NCI-H2171 treated with DMSO at 0.1 percent for 48 hours (cell line): ENCODE data around the gene TLR9.
"Not testable (repeated sequence)": the region's sequence is repeated elsewhere in the genome, so short reads cannot be mapped to it uniquely, and the experiment has no call there.

Experiments
- DNase-seq: peaks from one replicate; lab custom pipeline; 2025; lab: John Stamatoyannopoulos, UW

The TLR9 gene

GRCh38 chr3:52225452-52226228, at the start of gene TLR9:
TSS of gene TLR9 (minus strand) at chr3:52225645. CDS start at chr3:52225529, 116 bp downstream.
- peak; percentile 29 for DNase-seq

DNA sequence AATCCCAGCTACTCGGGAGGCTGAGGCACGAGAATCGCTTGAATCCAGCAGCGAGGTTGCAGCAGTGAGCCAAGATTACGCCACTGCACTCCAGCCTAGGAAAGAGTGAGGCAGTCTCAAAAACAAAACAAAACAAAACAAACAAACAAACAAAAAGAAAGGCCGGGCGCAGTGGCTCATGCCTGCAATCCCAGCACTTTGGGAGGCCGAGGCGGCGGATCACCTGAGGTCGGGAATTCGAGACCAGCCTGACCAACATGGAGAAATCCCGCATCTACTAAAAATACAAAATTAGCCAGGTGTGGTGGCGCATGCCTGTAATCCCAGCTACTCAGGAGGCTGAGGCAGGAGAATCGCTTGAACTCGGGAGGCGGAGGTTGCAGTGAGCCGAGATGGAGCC, 49.3 kb upstream of the TLR9 start:
- DNase-seq: not testable (repeated sequence)

DNA sequence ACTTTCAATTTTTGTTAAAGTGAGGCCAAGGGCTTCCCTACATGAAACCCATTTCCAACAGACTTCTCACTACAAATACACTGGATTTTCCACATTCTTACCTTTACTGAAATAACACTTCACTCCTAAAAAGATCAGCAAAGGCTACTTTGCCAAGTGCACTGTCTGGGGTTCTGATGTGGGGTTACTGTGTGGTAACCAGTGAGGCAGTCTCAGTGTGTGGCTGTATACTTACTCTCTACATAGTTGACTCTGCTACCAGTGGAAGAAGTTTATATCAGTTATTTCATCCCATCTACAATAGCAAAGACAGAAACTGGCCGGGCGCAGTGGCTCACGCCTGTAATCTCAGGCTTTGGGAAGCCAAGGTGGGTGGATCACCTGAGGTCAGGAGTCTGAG, 47.4 kb upstream of the TLR9 start:
- no peak for DNase-seq

DNA sequence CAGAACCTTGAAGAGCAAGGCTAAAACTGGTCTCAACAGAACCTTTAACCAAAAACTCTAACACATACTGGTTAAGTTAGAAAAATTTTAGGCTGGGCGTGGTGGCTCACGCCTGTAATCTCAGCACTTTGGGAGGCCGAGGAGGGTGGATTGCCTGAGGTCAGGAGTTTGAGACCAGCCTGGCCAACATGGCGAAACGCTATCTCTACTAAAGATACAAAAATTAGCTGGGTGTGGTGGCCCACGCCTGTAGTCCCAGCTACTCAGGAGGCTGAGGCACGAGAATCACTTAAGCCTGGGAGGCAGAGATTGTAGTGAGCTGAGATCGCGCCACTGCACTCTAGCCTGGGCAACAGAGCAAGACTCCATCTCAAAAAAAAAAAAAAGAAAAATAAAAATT, 46.7 kb upstream of the TLR9 start:
- not testable (repeated sequence) for DNase-seq

GRCh38 chr3:52270252-52270754, 44.9 kb upstream of the TLR9 start:
- no peak for DNase-seq

- no peak for DNase-seq
Observed at GRCh38 chr3:52269776-52270175, 44.3 kb upstream of the TLR9 start.

- DNase-seq: no peak
Observed at GRCh38 chr3:52268036-52268435, 42.6 kb upstream of the TLR9 start.

DNA sequence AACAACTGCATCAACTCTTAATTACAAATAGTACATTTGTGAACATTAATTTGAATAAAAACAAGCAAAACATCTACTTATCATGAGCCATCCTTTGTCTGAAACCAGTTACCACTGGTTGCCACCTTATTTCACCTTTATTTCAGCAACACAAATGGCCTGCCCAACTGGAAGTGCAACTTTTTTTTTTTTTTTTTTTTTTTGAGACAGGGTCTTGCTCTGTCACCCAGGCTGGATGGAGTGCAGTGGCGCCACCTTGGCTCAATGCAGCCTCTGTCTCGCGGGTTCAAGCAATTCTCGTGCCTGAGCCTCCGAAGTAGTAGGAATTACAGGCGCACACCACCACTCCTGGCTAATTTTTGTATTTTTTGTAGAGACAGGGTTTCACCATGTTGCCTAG, 39.9 kb upstream of the TLR9 start:
- no peak for DNase-seq

DNA sequence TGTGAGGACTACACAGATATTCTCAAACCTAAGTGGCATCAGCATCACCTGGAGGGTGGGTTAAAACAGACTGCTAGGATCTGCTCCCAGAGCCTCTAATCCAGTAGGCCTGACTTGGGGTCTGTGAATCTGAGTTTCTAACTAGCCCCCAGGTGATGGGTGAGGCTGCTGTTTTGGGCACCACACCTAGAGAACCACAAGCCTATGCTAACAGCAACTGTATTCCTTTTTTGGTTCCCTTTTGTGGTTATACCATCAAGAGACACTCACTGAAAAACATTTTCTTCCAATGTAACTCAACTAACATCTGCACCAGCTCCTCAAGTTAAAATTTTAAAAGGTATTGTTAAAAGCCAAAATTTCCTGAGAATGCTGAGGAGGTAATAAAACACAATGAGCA, 37.0 kb upstream of the TLR9 start:
- DNase-seq: no peak

- DNase-seq: no peak
Observed at GRCh38 chr3:52259448-52259847, 34.0 kb upstream of the TLR9 start.

DNA sequence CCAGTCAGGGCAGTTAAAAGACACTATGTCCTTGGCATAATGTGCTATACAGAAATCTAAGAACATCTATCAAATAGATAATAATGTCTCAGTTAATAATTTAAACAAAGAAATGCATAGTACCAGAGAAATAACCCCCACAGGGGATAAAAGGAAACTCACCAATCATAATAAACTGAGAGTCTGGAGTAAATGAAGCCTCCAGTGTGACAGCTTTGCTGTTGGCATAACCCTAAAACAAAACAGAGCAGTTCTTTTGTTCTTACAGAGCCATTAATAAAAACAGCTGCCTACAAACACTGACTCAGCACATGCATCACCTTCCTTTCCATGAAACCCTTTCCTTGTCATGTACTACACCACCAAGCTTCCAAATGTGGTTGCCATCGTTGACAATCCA, 33.6 kb upstream of the TLR9 start:
- no peak for DNase-seq

DNA sequence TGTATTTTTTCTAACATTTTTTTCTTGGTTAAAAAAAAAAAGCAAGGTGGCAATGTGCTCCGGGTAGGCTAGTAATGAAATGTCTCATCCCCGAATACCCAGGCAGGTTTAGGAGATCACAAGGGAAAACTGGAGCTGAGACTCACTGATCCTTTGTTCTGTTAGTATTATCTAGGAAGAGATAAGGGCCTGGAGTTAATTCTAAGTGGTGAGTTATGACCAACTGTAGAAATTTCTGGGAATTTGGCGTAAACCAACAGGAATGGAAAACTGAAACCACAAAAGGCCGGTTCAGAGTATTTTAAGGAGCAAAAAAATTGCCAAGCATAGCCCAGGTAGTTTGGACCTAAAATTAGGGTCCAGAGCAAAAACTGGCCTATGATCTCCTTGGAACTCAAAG, 32.5 kb upstream of the TLR9 start:
- no peak for DNase-seq

- DNase-seq: no peak
Observed at GRCh38 chr3:52256622-52257021, 31.2 kb upstream of the TLR9 start.

DNA sequence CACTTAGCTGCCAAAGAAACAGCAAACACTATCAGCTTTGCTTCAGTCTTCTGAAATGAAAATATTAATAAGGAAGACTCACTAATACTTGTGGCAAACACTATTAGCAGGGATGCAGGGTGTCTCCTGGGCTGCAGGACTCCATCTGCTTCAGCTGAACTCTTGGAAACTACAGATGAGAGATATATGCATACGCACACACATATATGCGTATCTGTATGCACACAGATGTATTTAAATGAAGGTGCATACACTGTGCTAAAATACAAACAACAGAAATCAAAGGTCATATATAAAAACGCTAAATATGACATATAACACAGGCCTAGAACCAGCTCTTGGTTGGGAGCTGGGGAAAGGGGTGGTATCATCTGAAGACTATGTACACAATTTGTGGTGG, 30.7 kb upstream of the TLR9 start:
- DNase-seq: no peak

DNA sequence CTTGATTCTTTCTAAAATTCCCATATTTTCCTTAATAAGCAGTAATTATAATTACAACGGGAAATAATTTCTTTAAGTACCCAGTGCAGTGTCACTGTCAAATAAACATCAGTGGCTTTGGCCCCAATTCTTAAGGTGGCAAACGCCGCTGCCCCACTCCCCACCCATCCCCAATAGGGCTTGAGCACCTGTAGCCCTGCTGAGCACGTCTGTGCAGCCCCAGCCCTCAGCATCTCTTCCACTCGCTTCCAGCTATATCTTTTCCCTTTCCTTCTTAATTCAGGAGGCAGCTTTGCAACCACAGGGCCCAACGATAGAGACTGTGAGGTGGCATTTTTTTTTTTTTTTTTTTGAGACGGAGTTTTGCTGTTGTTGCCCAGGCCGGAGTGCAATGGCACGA, 29.2 kb upstream of the TLR9 start:
- no peak for DNase-seq

GRCh38 chr3:52253314-52254304, 28.2 kb upstream of the TLR9 start:
- DNase-seq: no peak

DNA sequence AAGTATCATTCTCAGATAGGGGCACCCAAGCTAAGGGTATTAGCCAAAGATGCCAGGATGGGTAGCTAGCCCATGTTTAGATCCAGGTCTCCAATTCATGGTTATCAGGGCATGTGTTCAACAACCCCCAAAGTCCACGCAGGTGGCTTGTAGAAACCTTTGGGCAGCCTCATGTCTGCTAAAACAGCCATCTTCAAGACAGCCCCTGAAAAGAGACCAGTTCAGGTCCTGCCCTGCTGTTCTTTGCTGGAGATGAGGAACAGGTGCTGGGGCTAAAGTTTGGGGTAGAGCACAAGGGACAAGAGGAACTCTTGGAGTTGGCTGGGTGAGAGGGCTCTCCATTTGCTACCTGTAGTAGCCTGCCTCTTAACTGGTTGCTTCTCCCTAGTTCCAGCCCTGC, 24.7 kb upstream of the TLR9 start:
- DNase-seq: no peak

DNA sequence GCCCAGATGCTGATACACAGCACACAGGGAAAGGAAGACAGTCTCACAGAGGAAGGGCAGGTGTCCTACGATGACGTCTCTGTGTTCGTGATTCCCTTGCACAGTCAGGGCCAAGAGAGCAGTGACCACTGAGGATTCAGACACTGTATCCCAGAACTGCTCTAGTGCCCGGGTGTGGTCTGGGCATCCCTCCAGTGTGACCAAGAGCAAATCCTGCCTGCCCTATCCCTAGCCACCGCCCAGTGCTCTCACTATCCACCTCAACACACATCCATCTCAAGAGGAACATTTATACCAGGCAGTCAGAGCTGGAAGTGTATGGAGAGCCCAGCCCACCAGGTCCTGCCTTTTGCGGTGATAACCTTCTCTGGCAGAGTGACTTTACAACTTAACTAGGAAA, 24.2 kb upstream of the TLR9 start:
- DNase-seq: no peak

DNA sequence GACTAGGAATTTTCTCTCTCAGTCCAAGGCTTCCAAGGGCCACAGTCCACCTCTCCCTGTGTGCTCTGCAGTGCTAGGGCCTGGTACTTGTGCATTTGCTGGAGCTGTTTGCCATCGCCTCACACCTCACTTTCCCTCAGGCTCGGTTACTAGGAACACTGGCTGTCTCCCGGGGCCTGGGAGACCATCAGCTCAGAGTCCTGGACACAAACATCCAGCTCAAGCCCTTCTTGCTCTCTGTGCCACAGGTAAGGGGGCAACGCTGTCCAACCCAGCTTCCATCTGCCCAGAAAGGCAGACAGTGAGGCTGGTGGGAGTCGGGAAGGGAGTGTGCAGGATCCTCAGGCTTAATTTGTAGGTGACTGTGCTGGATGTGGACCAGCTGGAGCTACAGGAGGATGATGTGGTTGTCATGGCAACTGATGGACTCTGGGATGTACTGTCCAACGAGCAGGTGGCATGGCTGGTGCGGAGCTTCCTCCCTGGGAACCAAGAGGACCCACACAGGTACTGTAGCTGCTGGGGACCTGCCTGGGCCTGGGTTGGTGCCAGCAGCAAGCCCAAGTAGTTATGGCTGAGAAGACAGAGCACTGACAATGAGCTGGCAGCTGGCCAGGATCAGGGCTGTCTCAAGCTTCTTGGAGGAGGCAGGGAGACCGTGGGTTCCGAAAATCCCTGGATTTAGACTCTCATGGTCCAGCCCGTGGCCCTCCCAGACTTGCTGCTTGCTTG, 23.5 kb upstream of the TLR9 start:
- DNase-seq: peak; percentile 24

- no peak for DNase-seq
Observed at GRCh38 chr3:52248165-52248541, 22.7 kb upstream of the TLR9 start.

- DNase-seq: no peak
Observed at GRCh38 chr3:52247409-52248164, 22.1 kb upstream of the TLR9 start.
